ENCODE measurements around the gene PSME2. TPM values are rescaled to one million over a fixed set of nuclear protein-coding genes. Genes with fewer than 3 reads are reported as not detected.
A peak's percentile ranks its signal among the peaks of the same experiment; 100 is the strongest.

Gene PSME2
- total RNA-seq, 2 donors from 2014 or later, result 24.6 to 28.8 TPM

GRCh38 chr14:24183014-24183481 lies 36.6 kb upstream of the PSME2 start:
- DNase-seq (ENCODE audit: low spot score), result no peak
- no peaks in the 10 kb centered on the region for H3K27me3 ChIP-seq (replicated peaks; ENCODE audit: insufficient read depth)
- H3K4me1 ChIP-seq (ENCODE audit: control insufficient read depth in 1 of 2, low read depth in 2 of 2), result peaks cover 3 to 8% of the 10 kb centered on the region in 2 donors
- peaks cover 49% of the 10 kb centered on the region for H3K36me3 ChIP-seq
- ATAC-seq (ENCODE audit: insufficient number of reproducible peaks, low FRiP score, low read depth), result no peak
- H3K9me3 ChIP-seq, result no peaks in the 10 kb centered on the region
- no peak overlapping the region for H3K4me3 ChIP-seq
- H3K27ac ChIP-seq, result no peak overlapping the region
- TF ChIP-seq CTCF (IDR thresholded peaks at IDR 0.05), result no peak

GRCh38 chr14:24182110-24182882 lies 35.9 kb upstream of the PSME2 start:
- no peaks in the 10 kb centered on the region for H3K9me3 ChIP-seq
- H3K27me3 ChIP-seq (replicated peaks; ENCODE audit: insufficient read depth), result no peaks in the 10 kb centered on the region
- no peak overlapping the region for H3K4me3 ChIP-seq
- DNase-seq (ENCODE audit: low spot score), result no peak
- ATAC-seq (ENCODE audit: insufficient number of reproducible peaks, low FRiP score, low read depth), result no peak
- no peak overlapping the region for H3K27ac ChIP-seq
- H3K36me3 ChIP-seq, result peaks cover 52% of the 10 kb centered on the region
- no peak for TF ChIP-seq CTCF (IDR thresholded peaks at IDR 0.05)
- H3K4me1 ChIP-seq (ENCODE audit: control insufficient read depth in 1 of 2, low read depth in 2 of 2), result peaks cover 0 to under 1% of the 10 kb centered on the region in 2 donors

GRCh38 chr14:24181371-24182077 lies 35.1 kb upstream of the PSME2 start:
- ATAC-seq (ENCODE audit: insufficient number of reproducible peaks, low FRiP score, low read depth), result no peak
- Histone ChIP-seq H3K36me3 (peaks cover 52% of the 10 kb centered on the region), H3K4me3 (no peak overlapping the region), H3K9me3 (no peaks in the 10 kb centered on the region), H3K27ac (no peak overlapping the region), H3K27me3 (replicated peaks; ENCODE audit: insufficient read depth) (no peaks in the 10 kb centered on the region), H3K4me1 (ENCODE audit: control insufficient read depth in 1 of 2, low read depth in 2 of 2) (no peaks in the 10 kb centered on the region)
- DNase-seq (ENCODE audit: low spot score), result no peak
- TF ChIP-seq CTCF (IDR thresholded peaks at IDR 0.05), result no peak

GRCh38 chr14:24179961-24180796 lies 33.8 kb upstream of the PSME2 start:
- no peaks in the 10 kb centered on the region for H3K4me1 ChIP-seq (ENCODE audit: control insufficient read depth in 1 of 2, low read depth in 2 of 2)
- H3K9me3 ChIP-seq, result no peaks in the 10 kb centered on the region
- peak overlapping the region; percentile 59 to 74 for H3K27ac ChIP-seq
- TF ChIP-seq CTCF (IDR thresholded peaks at IDR 0.05), result no peak
- ATAC-seq (ENCODE audit: insufficient number of reproducible peaks, low FRiP score, low read depth) (no peak), DNase-seq (ENCODE audit: low spot score) (no peak)
- no peak overlapping the region for H3K4me3 ChIP-seq
- H3K36me3 ChIP-seq, result peaks cover 45% of the 10 kb centered on the region
- H3K27me3 ChIP-seq (replicated peaks; ENCODE audit: insufficient read depth), result no peaks in the 10 kb centered on the region

Measured in thoracic aorta (tissue), 2 donors.